ENCODE measurements around the gene ENTPD8.

Gene ENTPD8

GRCh38 chr9:137408651-137409405 lies 32.3 kb downstream of the ENTPD8 start:
- no peak for DNase-seq

GRCh38 chr9:137407590-137408300 lies 33.4 kb downstream of the ENTPD8 start:
- DNase-seq: no peak

GRCh38 chr9:137406876-137407589 lies 34.1 kb downstream of the ENTPD8 start:
- peak; percentile 73 for DNase-seq

- no peak for DNase-seq
These were observed 34.9 kb downstream of the ENTPD8 start for GRCh38 chr9:137406085-137406760.

GRCh38 chr9:137405677-137406081 lies 35.5 kb downstream of the ENTPD8 start:
- DNase-seq: no peak

GRCh38 chr9:137404961-137405567 lies 36.1 kb downstream of the ENTPD8 start:
- DNase-seq: no peak

GRCh38 chr9:137403269-137403668 lies 37.9 kb downstream of the ENTPD8 start:
- DNase-seq: no peak

GRCh38 chr9:137402746-137403145 lies 38.4 kb downstream of the ENTPD8 start:
- DNase-seq: no peak

- no peak for DNase-seq
These were observed 42.3 kb downstream of the ENTPD8 start for GRCh38 chr9:137398561-137399468.

- no peak for DNase-seq
These were observed 43.3 kb downstream of the ENTPD8 start for GRCh38 chr9:137397675-137398423.

GRCh38 chr9:137396634-137397367 lies 44.4 kb downstream of the ENTPD8 start:
- no peak for DNase-seq

GRCh38 chr9:137396227-137396626 lies 44.9 kb downstream of the ENTPD8 start:
- DNase-seq: no peak

- DNase-seq: no peak
These were observed 45.5 kb downstream of the ENTPD8 start for GRCh38 chr9:137395666-137396010.

- DNase-seq: no peak
These were observed 46.1 kb downstream of the ENTPD8 start for GRCh38 chr9:137394866-137395665.

GRCh38 chr9:137393176-137394150 lies 47.7 kb downstream of the ENTPD8 start:
- DNase-seq: no peak

- no peak for DNase-seq
These were observed 48.7 kb downstream of the ENTPD8 start for GRCh38 chr9:137392232-137393007.

GRCh38 chr9:137391411-137391754 lies 49.8 kb downstream of the ENTPD8 start:
- no peak for DNase-seq
